Measurements from ENCODE around the gene SLC26A2.

GRCh38 chr5:149917073-149917676 is 43.4 kb upstream of the SLC26A2 start:
- no peak for TF ChIP-seq POLR2A (IDR thresholded peaks at IDR 0.05)
- TF ChIP-seq CTCF (IDR thresholded peaks at IDR 0.05) = no peak

Measured in thyroid gland (tissue), 4 donors.